Prostate gland (tissue), 2 donors: ENCODE measurements around the gene SEMA6B.

Experiments used
- CTCF ChIP-seq, 4 experiments: fragments of 200-600 bp in 2 of 4; fragments of 450-650 bp in 2 of 4; sonication (generic) in 2 of 4; IDR thresholded peaks; 1 replicate in 3 of 4; 2 replicates in 1 of 4; pipeline ENCODE4 v1.5.1; 2016 to 2019; ENCODE audit warnings: antibody characterized with exemption in 4 of 4, mild to moderate bottlenecking in 2 of 4, moderate library complexity in 2 of 4
- POLR2A ChIP-seq: fragments of 450-650 bp; IDR thresholded peaks from one replicate; pipeline ENCODE4 v1.6.1; 2016; ENCODE audit warnings: antibody characterized with exemption, mild to moderate bottlenecking

GRCh38 chr19:4580021-4580901, 20.8 kb upstream of the SEMA6B start:
- TF ChIP-seq POLR2A (no peak), CTCF (IDR thresholded peaks at IDR 0.05) (no peak)
